AG04450 (cell line): Measurements from ENCODE around the gene ITPK1. TPM values are rescaled to one million over a fixed set of nuclear protein-coding genes. Genes with fewer than 3 reads are reported as not detected.

ENCODE experiments used
- CTCF ChIA-PET: fragments of 300-600, 350-600 bp; formaldehyde crosslinking; extraction: SDS; loops from one replicate; lab custom pipeline; 2022; ENCODE audit warnings: antibody characterized with exemption, inconsistent platforms; lab: Charles Lee
- POLR2A ChIA-PET: fragments of 350-600 bp; formaldehyde crosslinking; extraction: SDS; loops from one replicate; lab custom pipeline; 2021; ENCODE audit warnings: antibody characterized with exemption, inconsistent platforms; lab: Yijun Ruan, JAX
- DNase-seq: peaks from one replicate; pipeline ENCODE4 v3.0.0-alpha.2; 2011; ENCODE audit warnings: low read depth, low spot score
- H3K27ac ChIP-seq: one replicate; pipeline ENCODE4 v1.5.1; 2012; ENCODE audit warnings: low read depth, low read length, control low read depth
- H3K27me3 ChIP-seq: one replicate; pipeline ENCODE4 v1.6.0; 2012; ENCODE audit warnings: low read length; ENCODE audit not compliant: control insufficient read depth, insufficient read depth
- H3K4me3 ChIP-seq: 2 replicates; pipeline ENCODE4 v1.5.1; 2011; ENCODE audit warnings: mild to moderate bottlenecking, low read depth, low read length, control low read depth
- H3K9me3 ChIP-seq: 2 replicates; pipeline ENCODE4 v1.5.1; 2012; ENCODE audit warnings: low read length; ENCODE audit not compliant: control insufficient read depth, insufficient read depth
- CTCF ChIP-seq: IDR thresholded peaks from 2 replicates; pipeline ENCODE4 v1.5.1; 2011; ENCODE audit warnings: low read depth, low read length, control low read depth, inconsistent platforms
- polyA plus RNA-seq: library from polyadenylated mRNA; depleted of rRNA; stranded (reverse); fragments of >200 nt; gene quantifications from 2 replicates; pipeline ENCODE4 v1.2.3, GENCODE V29; 2011

Gene ITPK1
- polyA plus RNA-seq, 1 experiment, result 13.6 TPM

DNA sequence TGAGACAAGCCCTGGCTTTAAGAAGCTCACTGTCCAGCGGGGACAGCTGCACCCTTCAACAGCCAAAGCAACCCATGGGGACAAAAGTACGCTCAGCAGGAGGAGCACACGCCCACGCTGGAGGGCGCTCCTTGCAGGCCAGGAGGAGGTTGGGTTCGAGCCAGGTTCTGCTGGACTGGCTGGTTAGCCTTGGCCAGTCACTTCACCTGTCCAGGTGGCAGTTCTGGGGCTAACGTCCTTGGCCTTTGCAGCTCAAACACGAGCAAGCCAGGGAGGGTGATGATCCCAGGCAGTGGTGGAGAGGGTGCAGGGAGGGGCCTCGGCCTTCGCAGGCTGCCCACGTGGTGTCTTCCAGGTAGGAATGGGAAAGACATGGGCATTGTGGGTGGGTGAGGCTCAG lies 179.6 kb downstream of the ITPK1 start:
- Histone ChIP-seq H3K27me3 (peaks cover 2% of the 10 kb centered on the region), H3K4me3 (no peak overlapping the region), H3K27ac (no peak overlapping the region), H3K9me3 (no peaks in the 10 kb centered on the region; the same call in 1 of the 2 replicates)
- DNase-seq, result no peak
- POLR2A ChIA-PET, result no interaction called here
- no peak for TF ChIP-seq CTCF
- CTCF ChIA-PET, result interaction anchor here (1.5 kb wide), 1 partner anchor 16 kb away, joined by 3 read pairs; no protein-coding TSS in a partner anchor

- no peak for DNase-seq
- H3K9me3 ChIP-seq, result no peaks in the 10 kb centered on the region; the same call in 1 of the 2 replicates
- ChIA-PET POLR2A (no interaction called here), CTCF (interaction anchor here (1.5 kb wide), 1 partner anchor 17 kb away, joined by 3 read pairs; no protein-coding TSS in a partner anchor)
- H3K4me3 ChIP-seq, result no peak overlapping the region
- no peak for TF ChIP-seq CTCF
- H3K27ac ChIP-seq, result no peak overlapping the region
- peaks cover 2% of the 10 kb centered on the region for H3K27me3 ChIP-seq
Observed at GRCh38 chr14:92935446-92935845, 180.3 kb downstream of the ITPK1 start.

DNA sequence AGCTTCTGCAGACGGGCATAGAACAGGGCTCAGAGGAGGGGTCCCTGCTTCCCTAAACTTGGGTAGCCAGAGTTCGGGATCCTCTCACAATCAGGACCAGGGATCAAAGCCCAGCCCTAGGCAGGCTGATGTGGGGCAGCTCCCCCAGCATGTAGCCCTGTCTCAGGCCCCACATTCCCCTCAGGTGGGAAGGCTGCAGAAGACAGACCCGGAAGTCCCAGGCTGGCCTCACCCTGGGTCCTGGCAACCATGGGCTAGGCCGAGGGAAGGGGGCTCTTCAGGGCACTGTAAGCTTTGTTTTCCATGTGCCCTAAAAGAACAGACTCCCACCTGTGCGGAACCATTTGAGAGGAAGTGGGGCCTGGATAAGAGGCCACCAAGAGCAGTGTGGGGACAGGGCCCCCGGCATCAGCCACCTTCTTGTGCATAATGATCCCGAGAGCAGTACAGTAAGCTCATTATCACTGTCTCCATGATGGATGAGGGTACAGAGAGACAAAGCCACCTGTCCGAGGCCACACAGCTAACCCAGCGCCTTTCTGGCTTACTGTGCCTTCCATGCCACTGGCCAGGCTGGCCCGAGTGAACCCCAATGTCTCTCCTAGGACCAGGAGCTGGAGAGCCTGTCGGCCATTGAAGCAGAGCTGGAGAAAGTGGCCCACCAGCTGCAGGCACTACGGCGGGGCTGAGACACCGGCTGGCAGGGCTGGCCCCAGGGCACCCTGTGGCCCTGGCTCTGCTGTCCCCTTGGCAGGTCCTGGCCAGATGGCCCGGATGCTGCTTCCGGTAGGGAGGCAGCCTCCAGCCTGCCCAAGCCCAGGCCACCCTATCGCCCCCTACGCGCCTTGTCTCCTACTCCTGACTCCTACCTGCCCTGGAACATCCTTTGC lies 181.3 kb downstream of the ITPK1 start:
- Histone ChIP-seq H3K27ac (no peak overlapping the region), H3K27me3 (peaks cover 2% of the 10 kb centered on the region), H3K9me3 (no peaks in the 10 kb centered on the region; the same call in 1 of the 2 replicates), H3K4me3 (no peak overlapping the region)
- no peak for DNase-seq
- TF ChIP-seq CTCF, result no peak
- ChIA-PET CTCF (no interaction called here), POLR2A (no interaction called here)

GRCh38 chr14:92933481-92933880 lies 182.2 kb downstream of the ITPK1 start:
- CTCF ChIA-PET, result interaction anchor here (0.6 to 1.2 kb wide), 2 partner anchors 19 to 205 kb away, joined by 3 to 4 read pairs; no protein-coding TSS in a partner anchor
- DNase-seq, result no peak
- Histone ChIP-seq H3K9me3 (no peaks in the 10 kb centered on the region; the same call in 1 of the 2 replicates), H3K27me3 (peaks cover 2% of the 10 kb centered on the region), H3K27ac (no peak overlapping the region), H3K4me3 (no peak overlapping the region)
- TF ChIP-seq CTCF, result no peak
- POLR2A ChIA-PET, result no interaction called here
